ENCODE measurements around the gene MIB2. TPM values are rescaled to one million over a fixed set of nuclear protein-coding genes. Genes with fewer than 3 reads are reported as not detected.
A peak's percentile ranks its signal among the peaks of the same experiment; 100 is the strongest.

The MIB2 gene
- total and polyA plus RNA-seq, 8 donors = 21.5 to 871 (median 137) TPM

DNA sequence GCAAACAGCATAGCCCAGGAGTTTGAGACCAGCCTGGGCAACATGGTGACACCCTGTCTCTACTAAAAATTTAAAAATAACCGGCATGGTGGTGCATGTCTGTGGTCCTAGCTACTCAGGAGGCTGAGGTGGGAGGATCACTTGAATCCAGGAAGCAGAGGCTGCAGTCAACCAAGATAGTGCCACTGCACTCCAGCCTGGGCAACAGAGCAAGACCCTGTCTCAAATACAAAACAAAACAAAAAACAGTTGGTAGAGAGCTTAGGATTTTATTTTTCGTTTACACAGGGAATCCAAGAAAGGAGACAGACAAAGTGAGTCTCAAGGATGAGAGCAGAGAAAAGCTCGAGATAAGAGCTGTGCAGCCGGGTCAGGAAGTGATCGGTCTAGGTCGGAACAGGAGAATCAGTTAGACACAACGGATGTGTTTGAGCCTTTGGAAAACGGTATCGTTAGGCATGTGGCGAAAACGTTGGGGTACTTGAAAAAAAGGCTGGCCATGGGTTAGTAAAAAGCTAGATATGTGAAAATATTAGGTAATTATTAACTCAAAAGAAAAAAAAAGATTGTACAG, 1.7 kb upstream of the MIB2 start:
- no peak for DNase-seq
- peak overlapping the region in 3 of 5 donors; percentile 99 to 100 (median 100) for H3K27ac ChIP-seq
- no peaks in the 10 kb centered on the region for H3K9me3 ChIP-seq
- intact Hi-C loops (cut with DNase I; ENCODE audit: low total_unique reads) = no loop called here
- H3K4me1 ChIP-seq = peaks cover 23 to 47% (median 37%) of the 10 kb centered on the region in 4 donors
- H3K36me3 ChIP-seq = peaks cover 0 to 10% (median 9%) of the 10 kb centered on the region in 4 donors
- no peaks in the 10 kb centered on the region for H3K27me3 ChIP-seq
- no peak for TF ChIP-seq POLR2AphosphoS5 (IDR thresholded peaks at IDR 0.05)
- 35 to 49% (median 43%) methylated on average over 11 of the region's 11 CpGs for WGBS, 5 donors
- H3K4me3 ChIP-seq = peak overlapping the region; percentile 88 to 98 (median 93)

DNA sequence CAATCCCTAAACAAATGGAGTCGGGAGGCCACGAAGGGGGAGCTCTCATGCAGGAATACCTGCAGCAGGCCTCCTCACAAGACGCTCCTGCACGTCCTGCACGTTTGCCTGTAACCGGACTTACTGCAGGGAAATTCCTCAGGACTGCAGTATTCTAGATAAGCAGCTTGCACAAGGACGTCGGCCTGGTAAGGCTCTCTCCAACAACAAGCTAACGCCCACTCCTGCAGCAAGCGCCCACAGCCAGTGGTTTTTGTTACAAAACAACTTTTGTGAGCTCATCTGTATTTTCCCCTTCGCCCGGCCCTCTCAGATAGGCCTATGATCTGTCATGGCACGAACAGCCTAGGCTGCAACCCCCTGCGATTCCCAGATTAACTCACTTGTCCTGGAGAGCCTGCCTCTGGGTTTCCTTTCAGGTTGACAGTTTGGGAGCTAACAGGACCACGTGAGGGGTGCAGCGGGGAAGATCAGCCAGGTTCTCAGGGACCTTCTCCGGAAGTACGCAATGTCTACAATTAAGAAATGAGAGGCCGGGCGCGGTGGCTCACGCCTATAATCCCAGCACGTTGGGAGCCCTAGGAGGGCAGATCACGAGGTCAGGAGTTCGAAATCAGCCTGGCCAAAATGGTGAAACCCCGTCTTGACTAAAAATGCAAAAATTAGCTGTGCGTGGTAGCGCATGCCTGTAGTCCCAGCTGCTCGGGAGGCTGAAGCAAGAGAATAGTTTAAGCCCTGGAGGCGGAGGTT, 921 bp upstream of the MIB2 start:
- Histone ChIP-seq H3K4me1 (peaks cover 23 to 47% (median 38%) of the 10 kb centered on the region in 4 donors), H3K9me3 (no peaks in the 10 kb centered on the region), H3K36me3 (peaks cover 0 to 18% (median 11%) of the 10 kb centered on the region in 4 donors), H3K27ac (peak overlapping the region; percentile 99 to 100 (median 100)), H3K4me3 (peak overlapping the region; percentile 88 to 98 (median 93)), H3K27me3 (no peaks in the 10 kb centered on the region)
- intact Hi-C loops (cut with DNase I; ENCODE audit: low total_unique reads) = no loop called here
- TF ChIP-seq POLR2AphosphoS5 (IDR thresholded peaks at IDR 0.05) = peak in 1 of 3 donors; percentile 20
- TF ChIP-seq, protein P1, sequence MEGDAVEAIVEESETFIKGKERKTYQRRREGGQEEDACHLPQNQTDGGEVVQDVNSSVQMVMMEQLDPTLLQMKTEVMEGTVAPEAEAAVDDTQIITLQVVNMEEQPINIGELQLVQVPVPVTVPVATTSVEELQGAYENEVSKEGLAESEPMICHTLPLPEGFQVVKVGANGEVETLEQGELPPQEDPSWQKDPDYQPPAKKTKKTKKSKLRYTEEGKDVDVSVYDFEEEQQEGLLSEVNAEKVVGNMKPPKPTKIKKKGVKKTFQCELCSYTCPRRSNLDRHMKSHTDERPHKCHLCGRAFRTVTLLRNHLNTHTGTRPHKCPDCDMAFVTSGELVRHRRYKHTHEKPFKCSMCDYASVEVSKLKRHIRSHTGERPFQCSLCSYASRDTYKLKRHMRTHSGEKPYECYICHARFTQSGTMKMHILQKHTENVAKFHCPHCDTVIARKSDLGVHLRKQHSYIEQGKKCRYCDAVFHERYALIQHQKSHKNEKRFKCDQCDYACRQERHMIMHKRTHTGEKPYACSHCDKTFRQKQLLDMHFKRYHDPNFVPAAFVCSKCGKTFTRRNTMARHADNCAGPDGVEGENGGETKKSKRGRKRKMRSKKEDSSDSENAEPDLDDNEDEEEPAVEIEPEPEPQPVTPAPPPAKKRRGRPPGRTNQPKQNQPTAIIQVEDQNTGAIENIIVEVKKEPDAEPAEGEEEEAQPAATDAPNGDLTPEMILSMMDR (IDR thresholded peaks at IDR 0.05) = no peak
- peak; percentile 40 to 89 for DNase-seq
- WGBS, 5 donors = 7 to 16% (median 8%) methylated on average over 29 to 30 of the region's 30 CpGs

DNA sequence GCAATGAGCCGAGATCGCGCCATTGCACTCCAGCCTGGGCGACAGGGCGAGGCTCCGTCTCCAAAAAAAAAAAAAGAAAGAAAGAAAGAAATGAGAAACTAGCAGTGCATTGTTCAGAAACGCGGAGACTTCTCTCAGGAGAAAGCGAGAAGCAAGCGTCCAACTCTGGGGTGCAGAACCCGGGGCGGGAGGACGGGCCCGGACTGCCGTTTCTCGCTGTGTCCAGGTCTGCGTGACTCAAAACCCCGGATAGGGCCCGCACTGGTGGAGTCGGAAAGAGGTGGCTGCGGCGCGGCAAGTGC, 395 bp upstream of the MIB2 start:
- H3K27me3 ChIP-seq = no peaks in the 10 kb centered on the region
- no peaks in the 10 kb centered on the region for H3K9me3 ChIP-seq
- TF ChIP-seq POLR2A (IDR thresholded peaks at IDR 0.05) = no peak
- TF ChIP-seq, protein P1 (IDR thresholded peaks at IDR 0.05) = no peak
- no peak for TF ChIP-seq EP300 (IDR thresholded peaks at IDR 0.05)
- TF ChIP-seq POLR2AphosphoS5 (IDR thresholded peaks at IDR 0.05) = no peak
- H3K4me3 ChIP-seq = peak overlapping the region; percentile 88 to 98 (median 93)
- H3K36me3 ChIP-seq = peaks cover 0 to 20% (median 11%) of the 10 kb centered on the region in 4 donors
- intact Hi-C loops (cut with DNase I; ENCODE audit: low total_unique reads) = no loop called here
- H3K27ac ChIP-seq = peak overlapping the region; percentile 99 to 100 (median 100)
- peaks cover 23 to 51% (median 41%) of the 10 kb centered on the region in 4 donors for H3K4me1 ChIP-seq
- WGBS, 5 donors = 0 to 1% (median 1%) methylated on average over 23 of the region's 23 CpGs
- DNase-seq = no peak

DNA sequence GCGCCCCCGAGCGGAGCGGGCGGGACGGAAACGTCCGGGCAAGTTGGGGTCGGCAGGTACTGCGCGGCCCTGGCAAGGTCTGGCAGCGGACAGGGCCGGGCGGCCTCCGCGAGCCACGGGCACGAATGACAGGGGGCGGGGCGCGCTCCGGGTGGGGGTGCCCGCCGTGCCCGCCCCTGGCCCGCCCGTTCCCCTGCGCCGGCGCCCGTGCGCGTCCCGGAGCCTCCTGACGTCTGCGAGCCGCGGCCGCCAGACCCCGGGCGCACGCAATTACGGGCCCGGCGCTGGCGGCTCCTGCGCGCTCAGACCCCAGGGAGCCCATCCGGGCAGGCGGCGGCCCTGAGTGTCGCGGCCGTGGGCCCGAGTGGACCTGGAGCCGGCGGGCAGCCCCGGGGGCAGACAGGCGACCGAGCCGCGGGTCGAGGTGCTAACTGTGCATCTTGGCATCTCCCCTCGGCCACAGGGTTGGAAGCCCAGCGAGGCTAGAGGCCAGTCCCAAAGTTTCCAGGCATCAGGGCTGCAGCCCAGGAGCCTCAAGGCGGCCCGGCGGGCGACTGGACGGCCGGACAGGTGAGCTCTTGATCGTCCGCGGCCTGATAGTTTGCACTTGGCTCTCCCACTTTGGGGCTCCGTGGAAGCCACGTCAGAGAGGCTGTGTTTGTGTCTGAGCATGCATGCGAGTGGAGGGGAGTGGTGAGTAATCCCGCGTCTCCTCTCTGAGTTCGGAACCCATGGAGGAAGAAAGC, 918 bp downstream of the MIB2 start:
- peak; percentile 58 to 71 for DNase-seq
- TF ChIP-seq POLR2A (IDR thresholded peaks at IDR 0.05) (no peak), POLR2AphosphoS5 (IDR thresholded peaks at IDR 0.05) (no peak), EP300 (IDR thresholded peaks at IDR 0.05) (no peak)
- TF ChIP-seq, protein P1 (IDR thresholded peaks at IDR 0.05) = no peak
- Histone ChIP-seq H3K27me3 (no peaks in the 10 kb centered on the region), H3K4me1 (peaks cover 23 to 63% (median 47%) of the 10 kb centered on the region in 4 donors), H3K9me3 (no peaks in the 10 kb centered on the region), H3K4me3 (peak overlapping the region; percentile 88 to 98 (median 93)), H3K27ac (peak overlapping the region; percentile 99 to 100 (median 100)), H3K36me3 (peaks cover 0 to 20% (median 11%) of the 10 kb centered on the region in 4 donors)
- intact Hi-C loops (cut with DNase I; ENCODE audit: low total_unique reads) = no loop called here
- WGBS, 5 donors = 3 to 36% (median 4%) methylated on average over 15 to 80 of the region's 80 CpGs

All from stomach (tissue), 9 donors.